ENCODE data around the gene SNRPA.

The SNRPA gene

DNA sequence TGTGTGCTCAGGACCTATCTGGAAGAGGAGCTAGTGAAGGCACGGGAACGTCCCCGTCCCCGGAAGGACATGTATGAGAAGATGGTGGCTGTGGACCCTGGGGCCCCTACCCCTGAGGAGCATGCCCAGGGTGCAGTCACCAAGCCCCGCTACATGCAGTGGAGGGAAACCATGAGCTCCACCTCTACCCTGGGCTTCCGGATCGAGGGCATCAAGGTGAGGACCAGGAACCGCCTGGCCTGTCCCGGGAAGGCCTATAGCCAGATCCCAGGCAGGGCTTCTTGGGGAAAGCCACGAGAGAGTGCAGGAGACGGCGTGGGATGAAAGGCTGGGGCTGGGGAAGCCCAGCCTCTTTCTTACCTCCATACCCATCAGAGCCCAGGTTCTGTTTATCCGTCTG lies 17.9 kb upstream of the SNRPA start:
- Histone ChIP-seq H3K9me3 (ENCODE audit: control insufficient read depth, insufficient read depth, low read depth, low read length) (no peaks in the 10 kb centered on the region), H3K4me1 (ENCODE audit: control insufficient read depth, insufficient read depth, low read length) (no peaks in the 10 kb centered on the region), H3K27ac (ENCODE audit: extremely low read depth, low read depth, low read length) (no peak overlapping the region), H3K4me3 (ENCODE audit: low read depth, low read length) (no peak overlapping the region), H3K36me3 (ENCODE audit: control insufficient read depth in 2 of 2, insufficient read depth in 1 of 2, low read length in 2 of 2) (peaks cover 83 to 93% of the 10 kb centered on the region in 2 experiments)
- no peak for TF ChIP-seq ZNF473 (tag by site-specific recombination; IDR thresholded peaks at IDR 0.05)
- no peak for TF ChIP-seq ZNF571 (tag by site-specific recombination; IDR thresholded peaks at IDR 0.05)
- no peak for TF ChIP-seq ZNF292 (tag by site-specific recombination; IDR thresholded peaks at IDR 0.05; ENCODE audit: borderline replicate concordance, low read depth)
- TF ChIP-seq ZNF776 (tag by site-specific recombination; IDR thresholded peaks at IDR 0.05; ENCODE audit: borderline replicate concordance), result no peak
- no peak for TF ChIP-seq ZBTB8A (tag by site-specific recombination; IDR thresholded peaks at IDR 0.05)
- TF ChIP-seq ZBTB21 (tag by site-specific recombination; IDR thresholded peaks at IDR 0.05), result no peak
- no peak for TF ChIP-seq ZBTB48 (tag by site-specific recombination; IDR thresholded peaks at IDR 0.05)
- no peak for TF ChIP-seq ZBTB44 (tag by site-specific recombination; IDR thresholded peaks at IDR 0.05)
- TF ChIP-seq ZNF223 (tag by site-specific recombination; IDR thresholded peaks at IDR 0.05), result no peak
- TF ChIP-seq ZNF544 (tag by site-specific recombination; IDR thresholded peaks at IDR 0.05), result no peak
- no peak for TF ChIP-seq ZNF785 (tag by site-specific recombination; IDR thresholded peaks at IDR 0.05)
- TF ChIP-seq REST (tag by site-specific recombination; IDR thresholded peaks at IDR 0.05), result no peak
- TF ChIP-seq ZNF560 (tag by site-specific recombination; IDR thresholded peaks at IDR 0.05; ENCODE audit: borderline replicate concordance), result no peak
- POLR2A ChIA-PET, result interaction anchor here (1.2 kb wide), 1 partner anchor 17 kb away, joined by 4 read pairs; the partner anchor contains the start of genes ACTMAP and SNRPA
- CTCF ChIA-PET, result interaction anchor here (0.6 to 1.8 kb wide), 5 partner anchors 14 to 224 kb away, joined by 3 to 6 read pairs (median 3); no protein-coding TSS in a partner anchor

DNA sequence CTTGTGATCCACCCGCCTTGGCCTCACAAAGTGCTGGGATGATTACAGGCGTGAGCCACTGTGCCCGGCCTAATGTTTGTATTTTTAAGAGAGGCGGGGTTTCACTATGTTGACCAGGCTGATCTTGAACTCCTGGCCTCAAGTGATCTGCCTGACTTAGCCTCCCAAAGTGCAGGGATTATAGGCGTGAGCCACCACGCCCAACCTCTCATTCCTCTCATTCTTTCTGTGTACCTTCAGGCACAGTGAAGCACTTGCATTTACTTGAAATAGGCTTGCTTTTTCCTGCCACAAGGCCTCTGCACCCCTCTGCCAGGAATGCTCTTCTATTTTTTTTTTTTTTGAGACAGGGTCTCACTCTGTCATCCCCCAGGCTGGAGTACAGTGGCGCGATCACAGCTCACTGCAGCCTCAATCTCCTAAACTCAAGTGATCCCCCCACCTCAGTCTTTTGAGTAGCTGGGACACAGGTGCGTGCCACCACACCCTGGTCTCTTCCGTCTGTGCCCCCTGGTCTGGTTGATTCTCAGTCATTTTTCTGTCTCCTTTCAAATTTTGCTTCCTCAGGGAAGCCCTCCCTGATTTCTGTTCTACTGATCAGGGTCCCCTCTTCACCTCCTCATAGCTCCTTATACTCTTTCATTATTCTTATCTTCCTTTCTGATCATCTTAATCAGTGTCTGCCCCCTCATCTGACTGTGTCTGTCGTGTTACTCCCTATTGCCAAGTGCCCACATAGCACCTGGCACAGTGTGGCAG lies 15.8 kb upstream of the SNRPA start:
- TF ChIP-seq KLF1 (tag by site-specific recombination; IDR thresholded peaks at IDR 0.05) (peak; percentile 88), ZNF121 (tag by site-specific recombination; IDR thresholded peaks at IDR 0.05) (no peak)
- POLR2A ChIA-PET, result interaction anchor here (1.5 to 2.4 kb wide), 2 partner anchors 8 to 18 kb away, joined by 3 to 9 read pairs; partner anchors contain the start of genes COQ8B and ITPKC
- H3K9me3 ChIP-seq (ENCODE audit: control insufficient read depth, insufficient read depth, low read depth, low read length), result no peaks in the 10 kb centered on the region
- CTCF ChIA-PET, result interaction anchor here (0.6 to 1.1 kb wide), 3 partner anchors 132 to 1219 kb away, joined by 3 read pairs; no protein-coding TSS in a partner anchor
- no peak overlapping the region for H3K27ac ChIP-seq (ENCODE audit: extremely low read depth, low read depth, low read length)
- H3K36me3 ChIP-seq (ENCODE audit: control insufficient read depth in 2 of 2, insufficient read depth in 1 of 2, low read length in 2 of 2), result peaks cover 82 to 85% of the 10 kb centered on the region in 2 experiments
- H3K4me1 ChIP-seq (ENCODE audit: control insufficient read depth, insufficient read depth, low read length), result no peaks in the 10 kb centered on the region
- H3K4me3 ChIP-seq (ENCODE audit: low read depth, low read length), result no peak overlapping the region

DNA sequence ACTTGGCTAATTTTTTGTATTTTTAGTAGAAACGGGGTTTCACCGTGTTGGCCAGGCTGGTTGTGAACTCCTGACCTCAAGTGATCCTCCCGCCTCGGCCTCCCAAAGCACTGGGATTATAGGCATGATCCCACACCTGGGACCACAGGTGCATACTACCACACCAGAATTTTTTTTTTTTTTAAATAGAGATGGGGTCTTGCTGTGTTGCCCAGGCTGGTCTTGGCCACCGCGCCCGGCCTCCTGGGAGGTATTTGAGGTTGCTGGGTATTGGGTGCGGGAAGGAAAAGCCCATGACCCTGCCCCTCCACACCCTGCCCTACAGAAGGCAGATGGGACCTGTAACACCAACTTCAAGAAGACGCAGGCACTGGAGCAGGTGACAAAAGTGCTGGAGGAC lies 14.3 kb upstream of the SNRPA start:
- Histone ChIP-seq H3K9me3 (ENCODE audit: control insufficient read depth, insufficient read depth, low read depth, low read length) (no peaks in the 10 kb centered on the region), H3K4me1 (ENCODE audit: control insufficient read depth, insufficient read depth, low read length) (no peaks in the 10 kb centered on the region), H3K36me3 (ENCODE audit: control insufficient read depth in 2 of 2, insufficient read depth in 1 of 2, low read length in 2 of 2) (peaks cover 74 to 78% of the 10 kb centered on the region in 2 experiments), H3K27ac (ENCODE audit: extremely low read depth, low read depth, low read length) (peak overlapping the region; percentile 16; the same call in 1 of the 2 replicates), H3K4me3 (ENCODE audit: low read depth, low read length) (no peak overlapping the region)
- ChIA-PET CTCF (interaction anchor here (0.6 to 0.9 kb wide), 2 partner anchors 102 to 152 kb away, joined by 3 to 5 read pairs; no protein-coding TSS in a partner anchor), POLR2A (interaction anchor here (1.1 to 2.4 kb wide), 3 partner anchors 9 to 20 kb away, joined by 5 to 9 read pairs (median 6); partner anchors contain the start of genes ACTMAP, COQ8B and ITPKC)
- TF ChIP-seq ZNF10 (tag by site-specific recombination; IDR thresholded peaks at IDR 0.05), result no peak
- peak; percentile 92 for TF ChIP-seq ZNF121 (tag by site-specific recombination; IDR thresholded peaks at IDR 0.05)
- TF ChIP-seq, protein P1, sequence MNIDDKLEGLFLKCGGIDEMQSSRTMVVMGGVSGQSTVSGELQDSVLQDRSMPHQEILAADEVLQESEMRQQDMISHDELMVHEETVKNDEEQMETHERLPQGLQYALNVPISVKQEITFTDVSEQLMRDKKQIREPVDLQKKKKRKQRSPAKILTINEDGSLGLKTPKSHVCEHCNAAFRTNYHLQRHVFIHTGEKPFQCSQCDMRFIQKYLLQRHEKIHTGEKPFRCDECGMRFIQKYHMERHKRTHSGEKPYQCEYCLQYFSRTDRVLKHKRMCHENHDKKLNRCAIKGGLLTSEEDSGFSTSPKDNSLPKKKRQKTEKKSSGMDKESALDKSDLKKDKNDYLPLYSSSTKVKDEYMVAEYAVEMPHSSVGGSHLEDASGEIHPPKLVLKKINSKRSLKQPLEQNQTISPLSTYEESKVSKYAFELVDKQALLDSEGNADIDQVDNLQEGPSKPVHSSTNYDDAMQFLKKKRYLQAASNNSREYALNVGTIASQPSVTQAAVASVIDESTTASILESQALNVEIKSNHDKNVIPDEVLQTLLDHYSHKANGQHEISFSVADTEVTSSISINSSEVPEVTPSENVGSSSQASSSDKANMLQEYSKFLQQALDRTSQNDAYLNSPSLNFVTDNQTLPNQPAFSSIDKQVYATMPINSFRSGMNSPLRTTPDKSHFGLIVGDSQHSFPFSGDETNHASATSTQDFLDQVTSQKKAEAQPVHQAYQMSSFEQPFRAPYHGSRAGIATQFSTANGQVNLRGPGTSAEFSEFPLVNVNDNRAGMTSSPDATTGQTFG (tag by site-specific recombination; IDR thresholded peaks at IDR 0.05; ENCODE audit: borderline replicate concordance), result no peak
